ENCODE data around the gene APCDD1L.

The APCDD1L gene

DNA sequence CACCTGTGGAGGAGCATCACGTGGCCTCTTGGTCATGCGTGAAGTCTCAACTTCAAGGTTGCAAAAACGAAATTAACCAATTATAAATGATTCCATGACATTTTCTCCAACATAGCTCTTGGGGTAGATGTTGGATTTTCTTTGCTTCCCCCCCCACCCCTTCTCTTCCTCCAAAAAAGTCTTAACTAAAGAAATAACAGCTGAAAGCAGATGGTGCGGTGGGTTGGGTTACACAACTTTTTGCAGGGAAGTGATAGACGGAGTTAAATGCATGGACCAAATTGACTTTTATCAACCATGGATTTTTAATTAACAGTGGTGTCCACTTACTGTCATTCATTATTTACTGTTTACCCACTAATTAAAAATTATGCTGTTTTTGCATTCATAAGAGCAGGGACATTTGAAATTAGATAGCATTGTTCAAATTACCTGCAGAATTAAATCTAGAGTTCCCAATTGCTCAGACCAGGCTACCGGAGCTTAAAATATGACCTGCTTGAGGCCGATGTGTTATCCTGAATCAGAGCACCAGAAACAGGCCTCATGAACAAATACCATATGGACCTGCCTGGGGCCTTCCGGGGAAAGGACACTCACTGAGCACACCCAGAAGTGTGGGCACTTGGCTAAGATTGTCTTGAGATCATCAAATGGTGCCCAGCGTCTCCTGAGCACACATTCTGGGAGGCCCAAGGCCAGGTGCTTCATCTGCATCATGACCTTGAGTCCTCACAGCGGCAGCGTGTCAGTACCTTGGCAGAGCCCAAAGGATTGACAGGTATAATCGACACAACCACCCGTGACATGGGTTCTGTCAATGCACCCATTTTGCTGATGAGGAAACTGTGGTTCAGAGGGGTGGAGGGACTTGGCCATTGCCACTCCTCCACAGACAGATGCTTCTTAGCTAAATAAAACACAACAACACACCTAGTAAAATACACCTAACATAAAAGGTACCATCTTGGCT is 41.5 kb downstream of the APCDD1L start:
- in situ Hi-C loops (cut with MboI; ENCODE audit: low pct_unique_long_range_greater_than_20kb, low sequenced_read_pairs, unreplicated experiment): no loop called here
- TF ChIP-seq, protein P1, sequence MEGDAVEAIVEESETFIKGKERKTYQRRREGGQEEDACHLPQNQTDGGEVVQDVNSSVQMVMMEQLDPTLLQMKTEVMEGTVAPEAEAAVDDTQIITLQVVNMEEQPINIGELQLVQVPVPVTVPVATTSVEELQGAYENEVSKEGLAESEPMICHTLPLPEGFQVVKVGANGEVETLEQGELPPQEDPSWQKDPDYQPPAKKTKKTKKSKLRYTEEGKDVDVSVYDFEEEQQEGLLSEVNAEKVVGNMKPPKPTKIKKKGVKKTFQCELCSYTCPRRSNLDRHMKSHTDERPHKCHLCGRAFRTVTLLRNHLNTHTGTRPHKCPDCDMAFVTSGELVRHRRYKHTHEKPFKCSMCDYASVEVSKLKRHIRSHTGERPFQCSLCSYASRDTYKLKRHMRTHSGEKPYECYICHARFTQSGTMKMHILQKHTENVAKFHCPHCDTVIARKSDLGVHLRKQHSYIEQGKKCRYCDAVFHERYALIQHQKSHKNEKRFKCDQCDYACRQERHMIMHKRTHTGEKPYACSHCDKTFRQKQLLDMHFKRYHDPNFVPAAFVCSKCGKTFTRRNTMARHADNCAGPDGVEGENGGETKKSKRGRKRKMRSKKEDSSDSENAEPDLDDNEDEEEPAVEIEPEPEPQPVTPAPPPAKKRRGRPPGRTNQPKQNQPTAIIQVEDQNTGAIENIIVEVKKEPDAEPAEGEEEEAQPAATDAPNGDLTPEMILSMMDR (IDR thresholded peaks at IDR 0.05; ENCODE audit: extremely low read depth, insufficient read depth, missing control alignments): no peak
- no peak for DNase-seq (ENCODE audit: low spot score)

GRCh38 chr20:58472273-58473018 is 42.8 kb downstream of the APCDD1L start:
- in situ Hi-C loops (cut with MboI; ENCODE audit: low pct_unique_long_range_greater_than_20kb, low sequenced_read_pairs, unreplicated experiment): no loop called here
- TF ChIP-seq, protein P1 (IDR thresholded peaks at IDR 0.05; ENCODE audit: extremely low read depth, insufficient read depth, missing control alignments): no peak
- DNase-seq (ENCODE audit: low spot score): no peak

DNA sequence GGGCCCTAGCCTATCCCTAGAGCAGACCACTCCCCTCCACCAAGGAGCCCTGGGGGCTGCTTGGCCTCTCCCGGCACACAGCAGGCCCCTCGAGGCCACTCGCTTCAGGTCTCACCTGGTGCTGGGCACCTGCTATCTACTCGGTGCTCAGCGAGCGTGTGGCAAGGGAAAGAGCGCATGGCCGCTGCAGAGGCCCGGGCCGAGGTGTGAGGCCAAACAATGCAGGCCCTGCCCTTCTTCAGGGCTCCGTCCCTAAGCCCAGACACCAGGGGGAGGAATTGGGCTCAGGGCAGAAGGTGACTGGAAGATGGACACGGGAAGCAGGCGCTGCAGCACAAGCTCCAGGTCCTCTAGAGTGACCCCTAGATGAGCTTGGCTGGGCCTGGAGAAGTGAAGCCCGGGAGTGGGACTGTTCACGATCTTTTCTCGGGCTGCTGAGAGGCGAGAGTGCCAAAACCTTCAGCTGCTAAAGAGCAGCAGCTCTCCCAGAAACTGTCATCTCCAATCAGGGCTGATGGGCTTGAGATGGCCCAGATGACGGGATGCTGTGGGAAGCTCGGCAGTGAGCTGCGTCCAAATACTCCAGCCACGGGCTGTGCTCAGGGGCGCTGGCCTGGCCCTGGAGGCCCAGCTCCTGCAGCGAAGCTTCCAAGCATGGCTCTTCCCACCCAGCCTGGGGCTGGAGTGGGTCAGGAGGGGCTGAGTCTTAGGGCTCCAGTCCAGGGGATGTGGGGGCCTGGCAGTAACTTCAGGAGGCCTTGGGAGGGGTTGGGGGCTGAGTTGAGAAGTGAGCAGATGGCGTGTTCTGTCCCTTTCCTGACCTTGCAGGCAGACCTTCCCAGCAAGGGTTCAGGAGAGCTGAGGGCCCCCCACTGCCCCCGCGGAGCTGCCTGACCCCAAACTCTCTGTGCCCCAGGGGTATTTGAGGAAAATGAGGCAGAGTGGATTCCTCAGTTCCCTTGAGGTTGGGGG is 43.7 kb downstream of the APCDD1L start:
- TF ChIP-seq, protein P1 (IDR thresholded peaks at IDR 0.05; ENCODE audit: extremely low read depth, insufficient read depth, missing control alignments): no peak
- in situ Hi-C loops (cut with MboI; ENCODE audit: low pct_unique_long_range_greater_than_20kb, low sequenced_read_pairs, unreplicated experiment): no loop called here

GRCh38 chr20:58470336-58471192 is 44.6 kb downstream of the APCDD1L start:
- TF ChIP-seq, protein P1 (IDR thresholded peaks at IDR 0.05; ENCODE audit: extremely low read depth, insufficient read depth, missing control alignments): no peak
- DNase-seq (ENCODE audit: low spot score): no peak
- in situ Hi-C loops (cut with MboI; ENCODE audit: low pct_unique_long_range_greater_than_20kb, low sequenced_read_pairs, unreplicated experiment): no loop called here

More for the DNA sequence above, 43.7 kb downstream of the APCDD1L start:
- DNase-seq (ENCODE audit: low spot score): no peak

GRCh38 chr20:58469616-58470015 is 45.6 kb downstream of the APCDD1L start:
- in situ Hi-C loops (cut with MboI; ENCODE audit: low pct_unique_long_range_greater_than_20kb, low sequenced_read_pairs, unreplicated experiment): no loop called here
- no peak for DNase-seq (ENCODE audit: low spot score)

More at GRCh38 chr20:58469616-58470015, 45.6 kb downstream of the APCDD1L start:
- TF ChIP-seq, protein P1 (IDR thresholded peaks at IDR 0.05; ENCODE audit: extremely low read depth, insufficient read depth, missing control alignments): no peak

Measured in GM13977 (cell line).